ENCODE results near the gene SEC24D.

GRCh38 chr4:118742050-118742449 is 93.9 kb downstream of the SEC24D start:
- TF ChIP-seq CTCF (IDR thresholded peaks at IDR 0.05; ENCODE audit: low read length) (no peak), EZH2 (IDR thresholded peaks at IDR 0.05; ENCODE audit: borderline replicate concordance, low read length) (no peak)
